HCT116 (cell line): ENCODE data around the gene EIF3B. TPM values are rescaled to one million over a fixed set of nuclear protein-coding genes. Genes with fewer than 3 reads are reported as not detected.

Source experiments
- ATAC-seq: fragments of 200-7000 bp; cut with Tn5 transposase; 2 replicates; pipeline ENCODE4 v1.9.1; 2020; ENCODE audit warnings: mild to moderate bottlenecking, moderate library complexity
- BruUV-seq: library from RNA; stranded (reverse); fragments of 400-500 nt; replicated peaks from 2 replicates; lab custom pipeline; 2021; lab: Mats Ljungman, UMichigan
- CTCF ChIA-PET: fragments of 300-600 bp; sonication (Branson Sonifier 250); formaldehyde crosslinking; loops from one replicate; lab custom pipeline; 2021; ENCODE audit warnings: antibody characterized with exemption; lab: Charles Lee
- POLR2A ChIA-PET: fragments of 300-600, 350-600 bp; sonication (Branson Sonifier 250); formaldehyde crosslinking; loops from one replicate; lab custom pipeline; 2021; ENCODE audit warnings: antibody characterized with exemption; lab: Charles Lee
- RAD21 ChIA-PET, 2 experiments: fragments of 300-600 bp; sonication (Branson Sonifier 250); formaldehyde crosslinking; loops; one replicate each; lab custom pipeline; 2023; ENCODE audit warnings: low total read pairs in 2 of 2; ENCODE audit not compliant: uncharacterized antibody in 2 of 2, unreplicated experiment in 2 of 2, low non-redundant PET in 1 of 2; lab: Charles Lee
- DNase-seq: peaks from one replicate; pipeline ENCODE4 v3.0.0-alpha.2; 2010; ENCODE audit warnings: low read depth, low spot score
- H2AFZ ChIP-seq: fragments of 200-600 bp; shearing (Covaris generic), sonication (generic); 2 replicates; pipeline ENCODE4 v1.6.1; 2017; ENCODE audit warnings: low read depth, mixed run types, mixed read lengths, antibody characterized with exemption, low read length; ENCODE audit not compliant: poor library complexity, severe bottlenecking
- H3K27ac ChIP-seq: 2 replicates; pipeline ENCODE4 v1.5.1; 2012; ENCODE audit warnings: low read depth, low read length
- H3K27me3 ChIP-seq: fragments of 200-600 bp; sonication (generic); 2 replicates; pipeline ENCODE4 v1.6.1; 2016; ENCODE audit warnings: mixed run types, low read length, mixed read lengths; ENCODE audit not compliant: insufficient read depth
- H3K36me3 ChIP-seq, 2 experiments: fragments of 200-500 bp in 1 of 2; fragments of 200-600 bp in 1 of 2; sonication (Bioruptor generic) in 1 of 2; sonication (generic) in 1 of 2; 2 replicates each; pipeline versions ENCODE4 v1.5.1 to v1.6.1; 2014 to 2016; ENCODE audit warnings: low read length in 2 of 2, inconsistent platforms in 1 of 2, mixed read lengths in 1 of 2, mixed run types in 1 of 2; ENCODE audit not compliant: insufficient read depth in 2 of 2, control insufficient read depth in 1 of 2
- H3K4me1 ChIP-seq, 2 experiments: fragments of 200-600 bp in 1 of 2; sonication (generic) in 1 of 2; 2 replicates each; pipeline versions ENCODE4 v1.5.1 to v1.6.1; 2012 to 2017; ENCODE audit warnings: low read length in 2 of 2, inconsistent platforms in 1 of 2, mild to moderate bottlenecking in 1 of 2, mixed read lengths in 1 of 2, mixed run types in 1 of 2, moderate library complexity in 1 of 2; ENCODE audit not compliant: insufficient read depth in 2 of 2, control insufficient read depth in 1 of 2
- H3K4me2 ChIP-seq: fragments of 200-600 bp; sonication (generic); 2 replicates; pipeline ENCODE4 v1.6.1; 2017; ENCODE audit warnings: mixed run types, low read length, mixed read lengths
- H3K4me3 ChIP-seq, 2 experiments: fragments of 200-600 bp in 1 of 2; sonication (generic) in 1 of 2; replicated peaks in 1 of 2; 2 replicates each; pipeline ENCODE4 v1.5.1; 2011 to 2016; ENCODE audit warnings: low read length in 2 of 2, control low read depth in 1 of 2, low read depth in 1 of 2, mild to moderate bottlenecking in 1 of 2, mixed read lengths in 1 of 2, mixed run types in 1 of 2
- H3K79me2 ChIP-seq: fragments of 200-600 bp; sonication (generic); 2 replicates; pipeline ENCODE4 v1.6.1; 2017; ENCODE audit warnings: mild to moderate bottlenecking, mixed run types, low read length, moderate library complexity, mixed read lengths; ENCODE audit not compliant: insufficient read depth
- H3K9ac ChIP-seq: fragments of 200-600 bp; sonication (generic); 2 replicates; pipeline ENCODE4 v1.6.1; 2016; ENCODE audit warnings: low read length, mixed read lengths
- H3K9me2 ChIP-seq: fragments of 200-600 bp; sonication (generic), shearing (Covaris generic); 2 replicates; pipeline ENCODE4 v1.6.1; 2017; ENCODE audit warnings: mixed run types, mild to moderate bottlenecking, moderate library complexity; ENCODE audit not compliant: insufficient read depth
- H3K9me3 ChIP-seq, 2 experiments: fragments of 200-500 bp in 1 of 2; fragments of 200-600 bp in 1 of 2; sonication (Bioruptor generic) in 1 of 2; sonication (generic) in 1 of 2; 2 replicates each; pipeline ENCODE4 v1.6.1; 2014 to 2017; ENCODE audit warnings: low read length in 2 of 2, mixed read lengths in 2 of 2, inconsistent platforms in 1 of 2, low read depth in 1 of 2, mild to moderate bottlenecking in 1 of 2, mixed run types in 1 of 2, moderate library complexity in 1 of 2; ENCODE audit not compliant: control insufficient read depth in 1 of 2, insufficient read depth in 1 of 2
- H4K20me1 ChIP-seq: fragments of 200-600 bp; sonication (generic), shearing (Covaris generic); 2 replicates; pipeline ENCODE4 v1.6.1; 2017; ENCODE audit warnings: mixed run types, mild to moderate bottlenecking, moderate library complexity; ENCODE audit not compliant: insufficient read depth
- CTCF ChIP-seq, 3 experiments: fragments of 200-600 bp in 1 of 3; sonication (generic) in 1 of 3; IDR thresholded peaks in 2 of 3; conservative IDR thresholded peaks in 1 of 3; 2 replicates each; pipeline ENCODE4 v1.5.1; 2012 to 2017; ENCODE audit warnings: low read depth in 2 of 3, low read length in 2 of 3, antibody characterized with exemption in 1 of 3, borderline replicate concordance in 1 of 3, control low read depth in 1 of 3, mild to moderate bottlenecking in 1 of 3, mixed read lengths in 1 of 3, mixed run types in 1 of 3, moderate library complexity in 1 of 3; ENCODE audit not compliant: insufficient read depth in 1 of 3
- EGR1 ChIP-seq: IDR thresholded peaks from 2 replicates; pipeline ENCODE4 v1.6.1; 2012; ENCODE audit warnings: low read depth
- ELF1 ChIP-seq: IDR thresholded peaks from 2 replicates; pipeline ENCODE4 v1.6.1; 2012; ENCODE audit warnings: low read depth, borderline replicate concordance
- FOSL1 ChIP-seq: IDR thresholded peaks from 2 replicates; pipeline ENCODE4 v1.6.1; 2012; ENCODE audit warnings: low read depth
- JUND ChIP-seq: IDR thresholded peaks from 2 replicates; pipeline ENCODE4 v1.6.1; 2012
- POLR2A ChIP-seq: IDR thresholded peaks from 2 replicates; pipeline ENCODE4 v1.7.0; 2011; ENCODE audit warnings: borderline replicate concordance; ENCODE audit not compliant: insufficient read depth, insufficient read length; ENCODE audit errors: extremely low read depth
- POLR2AphosphoS5 ChIP-seq: IDR thresholded peaks from 2 replicates; pipeline ENCODE4 v1.6.1; 2011; ENCODE audit warnings: mild to moderate bottlenecking, low read depth, low read length, moderate library complexity
- SIN3A ChIP-seq: IDR thresholded peaks from 2 replicates; pipeline ENCODE4 v1.6.1; 2012; ENCODE audit warnings: low read depth
- SP1 ChIP-seq: IDR thresholded peaks from 2 replicates; pipeline ENCODE4 v1.6.1; 2012; ENCODE audit warnings: low read depth
- SRF ChIP-seq: IDR thresholded peaks from 2 replicates; pipeline ENCODE4 v1.6.1; 2012; ENCODE audit warnings: low read depth
- TCF7L2 ChIP-seq: IDR thresholded peaks from 2 replicates; pipeline ENCODE4 v1.7.0; 2011; ENCODE audit warnings: borderline replicate concordance, inconsistent platforms; ENCODE audit not compliant: insufficient read depth, insufficient read length; ENCODE audit errors: extremely low read depth
- YY1 ChIP-seq: IDR thresholded peaks from 2 replicates; pipeline ENCODE4 v1.6.1; 2011; ENCODE audit warnings: low read length, low read depth, moderate library complexity, mild to moderate bottlenecking; ENCODE audit not compliant: insufficient replicate concordance; ENCODE audit errors: extremely low read depth
- ZFX ChIP-seq: fragments of 450-650 bp; IDR thresholded peaks from 2 replicates; pipeline ENCODE4 v1.6.1; 2017
- ZNF274 ChIP-seq: fragments of 200-500 bp; sonication (Bioruptor generic); IDR thresholded peaks from 2 replicates; pipeline ENCODE4 v1.6.1; 2014; ENCODE audit warnings: mild to moderate bottlenecking, low read depth, low read length, inconsistent platforms
- intact Hi-C: fragments of 100-400 bp; cut with micrococcal nuclease; formaldehyde crosslinking; loops from 2 replicates; pipeline ENCODE4 v1.10.0; 2022
- total RNA-seq: library from RNA; stranded (reverse); gene quantifications from one replicate; pipeline ENCODE4 v1.2.1, GENCODE V29; 2021; ENCODE audit not compliant: unreplicated experiment
- TF ChIP-seq, protein P1 (sequence below): IDR thresholded peaks from 2 replicates; pipeline ENCODE4 v1.6.1; 2012
- TF ChIP-seq, protein P2 (sequence below): IDR thresholded peaks from 2 replicates; pipeline ENCODE4 v1.6.1; 2012; ENCODE audit warnings: low read depth

EIF3B gene
- total RNA-seq, 1 experiment from 2014 or later, result 324 TPM

DNA sequence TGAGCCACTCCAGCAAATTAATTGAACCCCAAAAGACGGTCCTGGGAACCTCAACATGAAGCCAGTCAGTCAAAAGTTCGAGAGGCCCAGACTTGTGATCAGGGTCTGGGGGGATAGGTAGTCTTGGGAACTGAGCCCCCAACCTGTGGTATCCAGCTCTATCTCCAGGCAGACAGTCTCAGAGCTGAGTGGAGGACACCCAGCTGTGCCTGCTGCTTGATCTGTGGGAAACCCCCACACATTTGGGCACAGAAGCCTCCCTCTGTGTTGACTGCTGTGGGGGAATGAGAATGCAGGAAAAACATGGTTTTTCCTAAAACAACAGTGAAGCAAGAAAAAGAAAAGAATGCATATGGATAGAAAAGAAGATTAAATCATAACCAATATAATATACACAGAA is 24.1 kb upstream of the EIF3B start:
- ChIA-PET RAD21 (no interaction called here), POLR2A (no interaction called here), CTCF (interaction anchor here (0.7 to 1.6 kb wide), 2 partner anchors 12 to 14 kb away, joined by 3 to 4 read pairs; no protein-coding TSS in a partner anchor)
- H3K4me2 ChIP-seq, result no peak overlapping the region
- no peak overlapping the region for H3K4me3 ChIP-seq
- no TSS peak for BruUV-seq
- no peaks in the 10 kb centered on the region for H3K9me3 ChIP-seq
- no peak overlapping the region for H3K9ac ChIP-seq
- no peaks in the 10 kb centered on the region for H4K20me1 ChIP-seq
- H3K27me3 ChIP-seq, result no peaks in the 10 kb centered on the region
- H3K36me3 ChIP-seq, result no peaks in the 10 kb centered on the region
- intact Hi-C loops, result no loop called here
- no peaks in the 10 kb centered on the region for H3K4me1 ChIP-seq
- no peak overlapping the region for H2AFZ ChIP-seq
- H3K79me2 ChIP-seq, result no peaks in the 10 kb centered on the region
- no peak for ATAC-seq
- no peaks in the 10 kb centered on the region for H3K9me2 ChIP-seq
- H3K27ac ChIP-seq, result no peak overlapping the region
- DNase-seq, result no peak
- no peak for TF ChIP-seq YY1
- no peak for TF ChIP-seq FOSL1
- no peak for TF ChIP-seq ZFX
- TF ChIP-seq POLR2A, result no peak
- TF ChIP-seq, protein P1, sequence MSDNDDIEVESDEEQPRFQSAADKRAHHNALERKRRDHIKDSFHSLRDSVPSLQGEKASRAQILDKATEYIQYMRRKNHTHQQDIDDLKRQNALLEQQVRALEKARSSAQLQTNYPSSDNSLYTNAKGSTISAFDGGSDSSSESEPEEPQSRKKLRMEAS, result no peak
- no peak for TF ChIP-seq POLR2AphosphoS5
- no peak for TF ChIP-seq TCF7L2
- no peak for TF ChIP-seq CTCF (IDR thresholded peaks at IDR 0.05 in 2 of 3, conservative IDR thresholded peaks at IDR 0.05 in 1 of 3; ENCODE audit: borderline replicate concordance in 1 of 3, insufficient read depth in 1 of 3, low read depth in 2 of 3, low read length in 2 of 3)
- TF ChIP-seq SRF, result no peak
- no peak for TF ChIP-seq ELF1
- no peak for TF ChIP-seq JUND
- no peak for TF ChIP-seq ZNF274
- TF ChIP-seq EGR1, result no peak
- TF ChIP-seq, protein P2, sequence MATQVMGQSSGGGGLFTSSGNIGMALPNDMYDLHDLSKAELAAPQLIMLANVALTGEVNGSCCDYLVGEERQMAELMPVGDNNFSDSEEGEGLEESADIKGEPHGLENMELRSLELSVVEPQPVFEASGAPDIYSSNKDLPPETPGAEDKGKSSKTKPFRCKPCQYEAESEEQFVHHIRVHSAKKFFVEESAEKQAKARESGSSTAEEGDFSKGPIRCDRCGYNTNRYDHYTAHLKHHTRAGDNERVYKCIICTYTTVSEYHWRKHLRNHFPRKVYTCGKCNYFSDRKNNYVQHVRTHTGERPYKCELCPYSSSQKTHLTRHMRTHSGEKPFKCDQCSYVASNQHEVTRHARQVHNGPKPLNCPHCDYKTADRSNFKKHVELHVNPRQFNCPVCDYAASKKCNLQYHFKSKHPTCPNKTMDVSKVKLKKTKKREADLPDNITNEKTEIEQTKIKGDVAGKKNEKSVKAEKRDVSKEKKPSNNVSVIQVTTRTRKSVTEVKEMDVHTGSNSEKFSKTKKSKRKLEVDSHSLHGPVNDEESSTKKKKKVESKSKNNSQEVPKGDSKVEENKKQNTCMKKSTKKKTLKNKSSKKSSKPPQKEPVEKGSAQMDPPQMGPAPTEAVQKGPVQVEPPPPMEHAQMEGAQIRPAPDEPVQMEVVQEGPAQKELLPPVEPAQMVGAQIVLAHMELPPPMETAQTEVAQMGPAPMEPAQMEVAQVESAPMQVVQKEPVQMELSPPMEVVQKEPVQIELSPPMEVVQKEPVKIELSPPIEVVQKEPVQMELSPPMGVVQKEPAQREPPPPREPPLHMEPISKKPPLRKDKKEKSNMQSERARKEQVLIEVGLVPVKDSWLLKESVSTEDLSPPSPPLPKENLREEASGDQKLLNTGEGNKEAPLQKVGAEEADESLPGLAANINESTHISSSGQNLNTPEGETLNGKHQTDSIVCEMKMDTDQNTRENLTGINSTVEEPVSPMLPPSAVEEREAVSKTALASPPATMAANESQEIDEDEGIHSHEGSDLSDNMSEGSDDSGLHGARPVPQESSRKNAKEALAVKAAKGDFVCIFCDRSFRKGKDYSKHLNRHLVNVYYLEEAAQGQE, result no peak
- no peak for TF ChIP-seq SP1
- TF ChIP-seq SIN3A, result no peak
